HepG2 (cell line): Measurements from ENCODE around the gene EIF6. TPM values are rescaled to one million over a fixed set of nuclear protein-coding genes. Genes with fewer than 3 reads are reported as not detected.

Source experiments
- EEA1 ChIP-seq: sonication (generic); formaldehyde crosslinking; IDR thresholded peaks from 2 replicates; pipeline ENCODE4 v1.5.1; 2020; ENCODE audit warnings: mild to moderate bottlenecking, missing genetic modification reagents, borderline replicate concordance
- ERF ChIP-seq: IDR thresholded peaks from 2 replicates; pipeline ENCODE4 v1.6.1; 2018; ENCODE audit warnings: missing biosample characterization, missing genetic modification reagents
- MEIS2 ChIP-seq: sonication (generic); formaldehyde crosslinking; IDR thresholded peaks from 2 replicates; pipeline ENCODE4 v1.9.0; 2021; ENCODE audit warnings: mild to moderate bottlenecking, missing genetic modification reagents
- PAXIP1 ChIP-seq: sonication (generic); formaldehyde crosslinking; conservative IDR thresholded peaks from 2 replicates; pipeline ENCODE4 v1.4.0; 2020; ENCODE audit warnings: mild to moderate bottlenecking, missing genetic modification reagents, moderate library complexity
- SYNCRIP ChIP-seq: fragments of 200-400 bp; formaldehyde crosslinking; IDR thresholded peaks from 2 replicates; pipeline ENCODE4 v1.6.1; 2018; ENCODE audit warnings: mild to moderate bottlenecking, low read depth, low read length; ENCODE audit not compliant: insufficient read depth
- U2AF1 ChIP-seq: fragments of 200-400 bp; formaldehyde crosslinking; optimal IDR thresholded peaks from 2 replicates; pipeline ENCODE3; 2017; ENCODE audit warnings: mild to moderate bottlenecking, low read depth, low read length
- UBTF ChIP-seq: sonication (generic); formaldehyde crosslinking; IDR thresholded peaks from 2 replicates; pipeline ENCODE4 v1.4.0; 2020; ENCODE audit warnings: mild to moderate bottlenecking, missing genetic modification reagents
- ZFP62 ChIP-seq: sonication (generic); formaldehyde crosslinking; IDR thresholded peaks from 2 replicates; pipeline ENCODE4 v1.4.0; 2020; ENCODE audit warnings: missing genetic modification reagents
- ZNF646 ChIP-seq: sonication (generic); formaldehyde crosslinking; IDR thresholded peaks from 2 replicates; pipeline ENCODE4 v1.9.0; 2021; ENCODE audit warnings: mild to moderate bottlenecking, missing genetic modification reagents
- ZNF761 ChIP-seq: sonication (generic); formaldehyde crosslinking; conservative IDR thresholded peaks from 2 replicates; pipeline ENCODE4 v1.4.0; 2020; ENCODE audit warnings: mild to moderate bottlenecking, missing genetic modification reagents
- ZNF782 ChIP-seq: sonication (generic); formaldehyde crosslinking; IDR thresholded peaks from 2 replicates; pipeline ENCODE4 v1.4.0; 2020; ENCODE audit warnings: missing genetic modification reagents, mild to moderate bottlenecking, borderline replicate concordance
- ZSCAN30 ChIP-seq: sonication (generic); formaldehyde crosslinking; IDR thresholded peaks from 2 replicates; pipeline ENCODE4 v1.5.0; 2020; ENCODE audit warnings: mild to moderate bottlenecking, missing genetic modification reagents
- polyA plus RNA-seq, 8 experiments: library from polyadenylated mRNA; depleted of rRNA in 3 of 8; stranded (reverse) in 7 of 8; unstranded in 1 of 8; fragments of >200 nt; fragmentation: Illumina TruSeq in 4 of 8; extraction: Trizol in 4 of 8; gene quantifications; 2 replicates each; pipeline versions ENCODE4 v1.2.1 to v1.2.3, GENCODE V29; 2011 to 2016; ENCODE audit warnings: low read depth in 4 of 8, missing spikeins in 1 of 8, mixed read lengths in 1 of 8; ENCODE audit not compliant: insufficient read depth in 1 of 8
- total RNA-seq, 5 experiments: library from RNA; depleted of rRNA; stranded (reverse); fragments of >200 nt; fragmentation: Illumina TruSeq; extraction: Trizol; gene quantifications; 2 replicates each; pipeline ENCODE4 v1.2.3, GENCODE V29; 2016; ENCODE audit warnings: low read depth in 1 of 5

The EIF6 gene
- total and polyA plus RNA-seq, 2 of the 13 experiments (the other 11 are each of a cell fraction or from before 2014, with no cell fraction given), result 462 to 466 TPM

- no peak for TF ChIP-seq ZFP62
- no peak for TF ChIP-seq EEA1
- no peak for TF ChIP-seq ZSCAN30 (CRISPR knock-in tag)
- no peak for TF ChIP-seq PAXIP1
- no peak for TF ChIP-seq ZNF646
- TF ChIP-seq SYNCRIP, result no peak
- peak; percentile 67; the same call in 1 of the 2 replicates for TF ChIP-seq ERF (CRISPR knock-in tag)
- no peak for TF ChIP-seq ZNF761
- no peak for TF ChIP-seq U2AF1
- no peak for TF ChIP-seq UBTF
- TF ChIP-seq MEIS2 (CRISPR knock-in tag), result no peak
- TF ChIP-seq ZNF782 (CRISPR knock-in tag), result 0 out of 2 replicates have a peak, but pooled peaks have one; percentile 12
Measured at GRCh38 chr20:35329435-35330139, 45.0 kb upstream of the EIF6 start (continued).
